NCI-H446 (cell line): ENCODE data around the gene PDE6C.
A peak's percentile ranks its signal among the peaks of the same experiment; 100 is the strongest.
"Not testable (repeated sequence)": the region's sequence is repeated elsewhere in the genome, so short reads cannot be mapped to it uniquely, and the experiment has no call there.

ENCODE experiments used
- DNase-seq, 2 experiments: peaks; one replicate each; lab custom pipeline; 2025; lab: John Stamatoyannopoulos, UW

The PDE6C gene

GRCh38 chr10:93630625-93631557 lies 18.6 kb downstream of the PDE6C start:
- DNase-seq, result peak in 1 of 2 experiments; percentile 3

- DNase-seq, result no peak
Measured at GRCh38 chr10:93639791-93640190, 27.5 kb downstream of the PDE6C start.

GRCh38 chr10:93652857-93653256 lies 40.5 kb downstream of the PDE6C start:
- no peak for DNase-seq

- no peak for DNase-seq
Measured at GRCh38 chr10:93654201-93654600, 41.9 kb downstream of the PDE6C start.

DNA sequence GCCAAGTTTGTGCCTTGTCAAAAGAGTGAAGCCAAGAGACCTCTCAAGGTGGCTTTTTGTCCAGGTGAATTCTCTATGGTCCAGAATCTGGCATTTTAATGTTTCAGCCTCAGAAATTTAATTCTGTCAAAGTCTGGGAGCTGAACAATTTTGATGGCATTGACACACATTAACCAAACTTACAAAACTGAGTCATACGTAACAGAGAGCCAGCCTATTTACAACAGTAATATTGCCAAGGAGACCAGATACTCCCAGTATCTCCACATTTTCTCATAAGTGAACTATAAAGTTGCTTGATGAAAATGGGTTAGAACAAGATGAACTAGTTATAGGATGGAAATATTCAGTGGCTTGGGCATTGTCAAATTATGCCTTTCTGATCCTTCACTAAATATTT lies 43.8 kb downstream of the PDE6C start:
- DNase-seq, result no peak

GRCh38 chr10:93657757-93658156 lies 45.4 kb downstream of the PDE6C start:
- DNase-seq, result no peak

- DNase-seq, result no peak
Measured at GRCh38 chr10:93666030-93666429, 53.7 kb downstream of the PDE6C start.

DNA sequence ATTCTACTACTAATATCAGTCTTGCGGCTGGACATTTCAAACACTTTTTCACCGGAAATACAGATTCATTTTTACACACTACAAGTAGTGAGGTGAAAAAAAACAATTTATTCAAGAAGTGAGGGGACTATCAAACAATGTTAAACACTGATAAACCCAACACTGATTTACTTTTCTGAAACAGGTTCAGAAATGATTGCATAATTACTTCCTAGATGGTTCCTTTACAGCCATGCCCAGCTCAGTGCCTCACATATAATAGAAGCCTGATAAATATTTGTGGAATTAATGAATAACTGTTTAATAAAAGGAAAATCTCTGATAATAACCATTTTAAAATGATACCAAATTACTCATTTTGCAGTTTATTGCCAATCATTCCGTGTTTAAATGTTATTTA lies 55.5 kb downstream of the PDE6C start:
- DNase-seq, result no peak

DNA sequence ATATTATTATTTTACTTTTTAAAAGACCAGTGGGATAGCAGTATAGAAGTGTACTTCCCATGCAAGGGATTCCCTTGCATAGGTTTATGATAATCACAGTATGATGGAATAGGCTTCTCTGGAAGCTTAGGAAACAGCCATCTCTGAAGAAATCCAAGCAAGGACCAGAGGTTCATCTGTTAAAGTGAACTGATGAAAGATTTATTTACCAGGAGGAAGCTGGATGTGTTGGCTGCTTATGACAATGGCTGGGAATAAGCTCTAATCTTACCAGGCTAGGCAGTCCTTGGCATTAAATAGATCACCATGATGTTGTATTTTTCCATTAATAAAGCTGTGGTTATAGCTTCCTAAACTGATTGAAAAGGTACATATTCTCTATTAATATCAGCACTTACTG lies 58.0 kb downstream of the PDE6C start:
- no peak for DNase-seq

DNA sequence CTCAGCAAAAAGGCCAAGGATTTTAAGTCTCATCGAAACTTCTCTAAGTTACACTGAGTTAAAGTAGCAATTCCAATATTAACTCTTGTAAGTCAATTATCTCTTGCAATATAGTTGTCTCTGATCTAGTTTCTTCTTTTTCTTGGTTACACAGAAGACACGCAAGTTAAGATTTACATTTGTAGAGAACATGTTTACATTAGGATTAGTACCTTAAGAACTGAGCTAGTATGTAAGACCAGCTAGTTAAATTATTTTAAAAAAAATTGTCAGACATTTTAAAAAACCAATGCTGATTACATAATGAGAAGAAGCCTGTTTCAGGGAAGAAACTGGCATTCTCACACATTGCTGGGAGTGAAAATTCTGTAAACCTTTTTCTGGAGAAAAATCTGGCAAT lies 58.7 kb downstream of the PDE6C start:
- no peak for DNase-seq

GRCh38 chr10:93672022-93672678 lies 59.8 kb downstream of the PDE6C start:
- no peak for DNase-seq

DNA sequence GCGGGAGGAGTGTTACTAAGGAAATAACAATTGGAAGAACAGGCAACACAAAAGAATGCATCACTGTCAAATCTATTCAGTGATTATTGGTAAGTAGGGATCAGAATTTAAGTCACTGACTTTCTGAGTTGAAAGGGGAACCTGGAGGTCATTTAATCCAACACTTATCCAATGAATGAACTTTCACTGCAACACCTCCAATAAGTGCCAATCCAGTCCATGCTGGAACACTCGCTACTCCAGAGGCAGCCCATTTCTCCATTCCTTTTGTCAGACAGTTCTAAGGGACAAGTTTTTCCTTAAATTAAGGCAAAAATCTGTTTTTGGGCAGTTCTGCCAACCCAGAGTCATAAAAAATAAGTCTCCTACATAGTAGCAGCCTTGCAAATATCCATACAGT lies 60.6 kb downstream of the PDE6C start:
- no peak for DNase-seq

DNA sequence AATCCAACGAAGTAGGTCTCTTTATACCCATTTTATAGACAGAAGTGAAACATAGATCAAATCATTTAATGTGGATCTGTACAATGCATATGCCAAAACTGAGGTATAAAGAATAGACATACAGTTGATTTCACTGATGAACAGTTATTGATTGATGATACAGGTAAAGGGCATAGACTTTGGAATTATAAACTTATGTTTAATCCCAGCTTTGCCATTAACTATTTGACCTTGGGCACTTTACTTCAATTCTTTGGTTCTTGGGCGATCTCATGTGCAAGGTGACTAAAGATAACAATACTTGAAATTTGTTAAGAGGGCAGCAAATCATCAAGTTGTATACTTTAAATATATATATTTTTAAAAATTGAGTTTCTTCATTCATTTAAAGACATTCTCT lies 61.5 kb downstream of the PDE6C start:
- no peak for DNase-seq

GRCh38 chr10:93678386-93678785 lies 66.0 kb downstream of the PDE6C start:
- DNase-seq, result no peak

DNA sequence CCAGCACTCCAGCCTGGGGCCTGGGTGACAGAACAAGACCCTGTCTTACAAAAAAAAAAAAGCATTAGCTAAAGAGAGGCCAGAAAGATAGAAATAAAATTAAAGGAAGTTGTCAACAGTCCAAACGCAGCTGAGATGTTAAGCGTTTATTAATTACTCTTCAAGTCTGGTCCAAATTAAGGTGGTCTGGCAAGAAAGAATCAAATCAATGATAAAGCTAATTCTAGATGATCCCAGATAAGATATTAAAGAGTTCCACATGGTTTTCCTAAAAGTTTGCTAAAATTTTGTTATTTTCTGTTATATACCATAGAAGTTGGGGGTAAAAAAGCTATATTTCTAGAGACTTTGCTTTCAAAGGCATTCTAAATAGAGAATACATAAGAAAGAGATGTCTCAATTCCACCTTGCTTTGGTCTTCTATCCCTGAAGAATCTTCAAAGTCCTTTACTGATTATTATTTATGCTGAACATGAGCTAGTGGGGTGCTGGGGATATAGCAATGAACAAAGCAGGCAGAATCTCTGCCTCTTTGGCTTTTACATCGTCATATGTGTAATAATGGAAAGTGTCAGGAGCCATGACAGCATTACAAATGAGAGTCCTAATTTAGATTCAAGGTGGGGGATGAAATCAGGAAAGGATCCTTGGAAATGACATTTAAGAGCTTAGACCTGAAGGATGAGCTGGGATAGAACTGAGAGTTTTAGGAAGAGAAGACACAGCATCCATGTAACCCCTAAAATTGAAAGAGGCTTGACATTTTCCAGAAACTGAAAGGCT lies 66.7 kb downstream of the PDE6C start:
- no peak for DNase-seq

DNA sequence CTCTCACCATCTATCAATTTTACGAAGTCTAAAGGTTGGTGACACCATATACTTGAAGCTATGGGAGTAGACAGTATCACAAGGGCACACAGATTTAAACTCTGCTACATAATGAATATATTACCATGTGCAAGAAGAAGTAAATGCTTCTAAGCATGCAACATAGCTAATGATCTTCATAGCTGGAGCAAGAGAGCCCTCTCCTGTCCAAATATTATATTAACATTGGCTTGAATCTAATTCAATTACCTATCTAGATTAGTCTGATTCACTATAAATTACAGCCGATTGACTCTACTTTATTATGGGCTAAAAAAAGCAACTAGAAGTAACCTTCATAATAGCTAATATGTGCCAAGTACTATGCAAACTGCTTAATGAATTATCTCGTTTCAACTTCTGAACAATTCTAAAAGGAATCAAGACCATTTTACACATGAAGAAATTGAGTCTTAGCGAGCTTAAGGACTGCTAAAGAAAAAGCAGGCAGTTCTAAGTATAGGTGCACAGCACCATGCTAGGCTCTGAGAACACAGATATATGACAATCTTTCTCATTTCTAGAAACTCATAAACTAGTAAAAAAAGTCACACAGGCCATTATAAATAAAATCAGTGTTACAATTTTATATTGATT lies 68.2 kb downstream of the PDE6C start:
- peak in 1 of 2 experiments; percentile 48 for DNase-seq

- DNase-seq, result no peak
Measured at GRCh38 chr10:93687737-93688136, 75.4 kb downstream of the PDE6C start.

DNA sequence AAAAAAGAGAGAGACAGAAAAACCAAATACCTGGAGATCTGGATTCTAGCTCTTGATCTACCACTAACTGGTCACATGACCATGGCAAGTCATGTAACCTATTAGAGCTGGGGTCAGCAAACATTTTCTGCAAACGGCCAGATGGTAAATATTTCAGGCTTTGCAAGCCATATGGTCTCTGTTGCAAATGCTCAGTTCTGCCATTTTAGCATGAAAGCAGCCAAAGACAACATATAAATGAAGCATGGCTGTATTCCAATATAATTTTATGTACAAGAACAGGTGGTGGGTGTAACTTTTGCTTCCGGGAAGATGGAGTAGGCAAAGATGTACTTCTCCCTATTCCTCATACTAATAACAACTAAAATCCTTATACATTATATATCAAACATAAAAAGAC lies 83.4 kb downstream of the PDE6C start:
- peak; percentile 4 to 71 for DNase-seq

DNA sequence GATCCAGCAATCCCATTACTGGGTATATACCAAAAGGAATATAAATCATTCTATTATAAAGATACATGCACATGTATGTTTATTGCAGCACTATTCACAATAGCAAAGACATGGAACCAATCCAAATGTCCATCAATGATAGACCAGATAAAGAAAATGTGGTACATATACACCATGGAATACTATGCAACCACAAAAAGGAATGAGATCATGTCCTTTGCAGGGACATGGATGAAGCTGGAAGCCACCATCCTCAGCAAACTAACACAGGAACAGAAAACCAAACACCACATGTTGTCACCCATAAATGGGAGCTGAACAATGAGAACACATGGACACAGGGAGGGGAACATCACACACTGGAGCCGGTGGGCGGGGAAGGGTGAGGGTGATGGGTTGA lies 84.2 kb downstream of the PDE6C start:
- not testable (repeated sequence) for DNase-seq

DNA sequence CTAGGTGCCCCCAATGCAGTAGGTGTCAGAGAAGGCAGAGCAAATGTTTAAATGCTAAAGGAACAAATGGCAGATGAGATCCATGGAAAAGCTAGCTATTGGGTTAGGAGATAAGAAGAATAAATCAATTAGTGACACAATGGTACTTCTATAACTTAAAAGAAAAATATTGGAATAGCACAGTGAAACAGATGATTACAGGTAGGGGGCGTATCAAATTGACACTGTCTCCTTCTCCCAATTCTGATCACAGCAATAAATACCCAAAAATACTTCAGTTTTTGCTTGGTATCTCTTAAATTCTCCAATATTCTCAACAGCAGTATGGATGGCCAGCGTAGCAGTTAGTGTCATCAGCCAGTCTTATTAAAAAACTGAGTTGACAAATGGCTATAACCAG lies 84.9 kb downstream of the PDE6C start:
- no peak for DNase-seq

DNA sequence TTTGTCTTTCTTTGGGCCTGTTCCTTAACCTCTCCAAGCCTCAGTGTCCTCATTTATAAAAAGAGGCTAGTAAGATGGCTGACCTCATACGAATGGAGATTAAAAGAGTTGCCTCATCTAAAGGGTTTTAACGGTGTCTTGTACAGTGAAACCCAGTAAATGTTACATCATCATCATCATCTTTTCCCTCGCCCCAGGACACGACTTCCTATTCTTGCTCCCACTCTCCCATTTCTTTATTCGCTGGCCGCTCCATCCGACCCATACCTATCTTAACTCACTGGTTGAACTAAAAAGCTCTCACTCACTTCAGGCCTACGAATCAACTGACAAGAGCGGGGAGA lies 89.5 kb downstream of the PDE6C start:
- no peak for DNase-seq
